K562 (cell line): ENCODE data around the gene PTPN1. TPM values are rescaled to one million over a fixed set of nuclear protein-coding genes. Genes with fewer than 3 reads are reported as not detected.

Source experiments
- ATAC-seq: fragments of 200-7000 bp; cut with Tn5 transposase; 3 replicates; pipeline ENCODE4 v1.9.1; 2020; ENCODE audit warnings: moderate library complexity
- BruUV-seq: library from RNA; stranded (reverse); fragments of 400-500 nt; replicated peaks from 2 replicates; lab custom pipeline; 2021; lab: Mats Ljungman, UMichigan
- CTCF ChIA-PET: fragments of 300-600 bp; formaldehyde crosslinking; extraction: SDS; loops from one replicate; lab custom pipeline; 2021; ENCODE audit warnings: low intra/inter-chr PET ratio; lab: Yijun Ruan, JAX
- POLR2A ChIA-PET: fragments of 300-600, 350-650 bp; sonication (Branson Sonifier 250); formaldehyde crosslinking; extraction: SDS; loops from one replicate; lab custom pipeline; 2021; ENCODE audit warnings: antibody characterized with exemption, inconsistent platforms; lab: Yijun Ruan, JAX
- DNase-seq, 4 experiments: peaks; one replicate each; pipeline versions ENCODE4 v3.0.0 to v3.0.0-alpha.2; 2011 to 2018; ENCODE audit warnings: low spot score in 3 of 4, mixed read lengths in 3 of 4; ENCODE audit errors: extremely low read depth in 1 of 4
- FAIRE-seq: peaks from 2 replicates; lab custom pipeline; 2011; peaks lifted over from hg19 to GRCh38; lab: Jason Lieb, UNC
- H2AFZ ChIP-seq: 2 replicates; pipeline ENCODE4 v1.6.0; 2011; ENCODE audit warnings: low read depth, low read length, control low read depth, inconsistent platforms
- H3K27ac ChIP-seq: fragments of 200-600 bp; 3 replicates; pipeline ENCODE4 v1.8.0; 2011; ENCODE audit warnings: low read depth, mild to moderate bottlenecking, control low read depth, inconsistent platforms, low read length, moderate library complexity, mixed read lengths; ENCODE audit errors: extremely low read depth
- H3K27me3 ChIP-seq, 2 experiments: fragments of 300-600 bp in 1 of 2; 2 replicates in 1 of 2; 3 replicates in 1 of 2; pipeline versions ENCODE4 v1.6.0 to v1.8.0; 2011; ENCODE audit warnings: inconsistent platforms in 2 of 2, low read length in 2 of 2, mild to moderate bottlenecking in 1 of 2, mixed read lengths in 1 of 2, moderate library complexity in 1 of 2; ENCODE audit not compliant: control insufficient read depth in 2 of 2, insufficient read depth in 2 of 2
- H3K36me3 ChIP-seq: fragments of 300-600 bp; 3 replicates; pipeline ENCODE4 v1.8.0; 2011; ENCODE audit warnings: mild to moderate bottlenecking, low read length, inconsistent platforms; ENCODE audit not compliant: control insufficient read depth, insufficient read depth
- H3K4me1 ChIP-seq, 2 experiments: fragments of 200-600 bp in 1 of 2; replicated peaks in 1 of 2; 2 replicates in 1 of 2; 3 replicates in 1 of 2; pipeline versions ENCODE4 v1.5.1 to v1.8.0; 2011; ENCODE audit warnings: inconsistent platforms in 2 of 2, low read length in 2 of 2, mild to moderate bottlenecking in 1 of 2, mixed read lengths in 1 of 2, moderate library complexity in 1 of 2; ENCODE audit not compliant: control insufficient read depth in 2 of 2, insufficient read depth in 2 of 2
- H3K4me2 ChIP-seq: 2 replicates; pipeline ENCODE4 v1.6.1; 2011; ENCODE audit warnings: low read length, control low read depth, inconsistent platforms, mixed read lengths; ENCODE audit not compliant: insufficient read depth
- H3K4me3 ChIP-seq: fragments of 200-600 bp; sonication (generic), shearing (Covaris generic); 2 replicates; pipeline ENCODE4 v1.5.1; 2016; ENCODE audit warnings: control low read depth, inconsistent platforms
- H3K79me2 ChIP-seq: fragments of 200-600 bp; 3 replicates; pipeline ENCODE4 v1.8.0; 2011; ENCODE audit warnings: low read length, inconsistent platforms; ENCODE audit not compliant: control insufficient read depth, insufficient read depth
- H3K9ac ChIP-seq, 2 experiments: 2 replicates each; pipeline versions ENCODE4 v1.6.0 to v1.6.1; 2011; ENCODE audit warnings: low read depth in 2 of 2, low read length in 2 of 2, control low read depth in 1 of 2, inconsistent platforms in 1 of 2, mild to moderate bottlenecking in 1 of 2, mixed read lengths in 1 of 2; ENCODE audit not compliant: insufficient read depth in 1 of 2
- H3K9me1 ChIP-seq: one replicate; pipeline ENCODE4 v1.6.0; 2011; ENCODE audit warnings: inconsistent platforms, mild to moderate bottlenecking, low read length, moderate library complexity; ENCODE audit not compliant: control insufficient read depth, insufficient read depth
- H3K9me3 ChIP-seq: replicated peaks from 2 replicates; pipeline ENCODE4 v1.5.1; 2011; ENCODE audit warnings: low read depth, low read length, inconsistent platforms; ENCODE audit not compliant: control insufficient read depth, insufficient read depth
- H4K20me1 ChIP-seq: replicated peaks from 2 replicates; pipeline ENCODE4 v1.6.1; 2011; ENCODE audit warnings: low read length, inconsistent platforms, mixed read lengths; ENCODE audit not compliant: control insufficient read depth, insufficient read depth
- ARID3A ChIP-seq: IDR thresholded peaks from 2 replicates; pipeline ENCODE4 v1.6.1; 2012; ENCODE audit warnings: low read depth, low read length, improper control_type of control experiment, borderline replicate concordance
- BCOR ChIP-seq: fragments of 450-650 bp; IDR thresholded peaks from 2 replicates; pipeline ENCODE4 v1.6.1; 2016
- CCAR2 ChIP-seq: fragments of 200-400 bp; formaldehyde crosslinking; IDR thresholded peaks from 2 replicates; pipeline ENCODE4 v1.6.1; 2017; ENCODE audit warnings: mild to moderate bottlenecking, low read depth, low read length
- CREB1 ChIP-seq, 2 experiments: sonication (generic) in 1 of 2; formaldehyde crosslinking in 1 of 2; IDR thresholded peaks; 2 replicates each; pipeline versions ENCODE4 v1.6.1 to v1.8.0; 2012 to 2022; ENCODE audit warnings: inconsistent platforms in 1 of 2, mild to moderate bottlenecking in 1 of 2, missing genetic modification reagents in 1 of 2, moderate library complexity in 1 of 2
- CXXC5 ChIP-seq: fragments of 250-450 bp; sonication (Bioruptor Pico); IDR thresholded peaks from 2 replicates; pipeline ENCODE4 v1.8.0; 2022; ENCODE audit warnings: inconsistent platforms, mild to moderate bottlenecking, moderate library complexity
- ELF2 ChIP-seq: fragments of 250-450 bp; sonication (Bioruptor Pico); IDR thresholded peaks from 2 replicates; pipeline ENCODE4 v1.5.0; 2021; ENCODE audit warnings: mild to moderate bottlenecking
- EP300 ChIP-seq: IDR thresholded peaks from 2 replicates; pipeline ENCODE4 v1.6.1; 2012; ENCODE audit warnings: low read length, improper control_type of control experiment
- FOSL1 ChIP-seq: fragments of 200-800 bp; sonication (Bioruptor generic); conservative IDR thresholded peaks from 2 replicates; pipeline ENCODE4 v1.6.1; 2016; ENCODE audit warnings: missing genetic modification characterization, missing compliant biosample characterization
- KLF10 ChIP-seq: fragments of 250-450 bp; sonication (Bioruptor Pico); IDR thresholded peaks from 2 replicates; pipeline ENCODE4 v1.6.1; 2021; ENCODE audit warnings: matching md5 sums
- MEF2A ChIP-seq: IDR thresholded peaks from 2 replicates; pipeline ENCODE4 v1.6.1; 2011; ENCODE audit warnings: low read depth, mild to moderate bottlenecking, low read length, moderate library complexity; ENCODE audit not compliant: control insufficient read depth
- POLR2A ChIP-seq: fragments of 450-650 bp; conservative IDR thresholded peaks from 2 replicates; pipeline ENCODE4 v1.6.1; 2016
- RB1 ChIP-seq: fragments of 450-650 bp; IDR thresholded peaks from 2 replicates; pipeline ENCODE4 v1.6.1; 2017; ENCODE audit warnings: low read depth, mild to moderate bottlenecking
- RBM39 ChIP-seq: fragments of 200-400 bp; formaldehyde crosslinking; optimal IDR thresholded peaks from 2 replicates; pipeline ENCODE3; 2018; ENCODE audit warnings: low read depth, low read length
- RFX1 ChIP-seq: fragments of 450-650 bp; IDR thresholded peaks from 2 replicates; pipeline ENCODE4 v1.6.1; 2016; ENCODE audit warnings: mild to moderate bottlenecking, moderate library complexity
- STAG1 ChIP-seq: sonication (generic); formaldehyde crosslinking; IDR thresholded peaks from 2 replicates; pipeline ENCODE4 v1.5.0; 2020; ENCODE audit warnings: missing genetic modification reagents, borderline replicate concordance
- STAT5B ChIP-seq: fragments of 250-450 bp; sonication (Bioruptor Pico); IDR thresholded peaks from 2 replicates; pipeline ENCODE4 v1.8.0; 2021; ENCODE audit warnings: mild to moderate bottlenecking, inconsistent platforms
- TCF7 ChIP-seq: sonication (generic); IDR thresholded peaks from 2 replicates; pipeline ENCODE4 v1.6.1; 2016; ENCODE audit warnings: antibody characterized with exemption, borderline replicate concordance
- ZFP91 ChIP-seq: sonication (generic); formaldehyde crosslinking; IDR thresholded peaks from 2 replicates; pipeline ENCODE4 v1.8.0; 2022; ENCODE audit warnings: mild to moderate bottlenecking, missing genetic modification reagents
- ZNF165 ChIP-seq: fragments of 250-450 bp; sonication (Bioruptor Pico); IDR thresholded peaks from 2 replicates; pipeline ENCODE4 v1.4.0; 2020; ENCODE audit warnings: borderline replicate concordance
- ZNF583 ChIP-seq: fragments of 250-450 bp; sonication (Bioruptor Pico); IDR thresholded peaks from 2 replicates; pipeline ENCODE4 v1.4.0; 2020
- WGBS: fragments of 100-300 bp; shearing (Covaris generic); methylation state at CpG from one replicate; pipeline ENCODE4 v1.1.6; 2016; ENCODE audit warnings: low coverage, mixed read lengths; ENCODE audit not compliant: insufficient coverage; ENCODE audit errors: missing lambda C conversion rate; 5-methylcytosine and 5-hydroxymethylcytosine counted together
- in situ Hi-C: fragments of 300-500 bp; cut with MboI; formaldehyde crosslinking; loops from 4 replicates; pipeline ENCODE4 v1.15.0; 2018; ENCODE audit warnings: inconsistent platforms, mixed read lengths
- intact Hi-C: fragments of 100-400 bp; cut with micrococcal nuclease; formaldehyde crosslinking; loops from 2 replicates; pipeline ENCODE4 v1.14.2; 2022
- polyA plus RNA-seq, 8 experiments: library from polyadenylated mRNA; depleted of rRNA in 4 of 8; stranded (reverse) in 5 of 8; unstranded in 3 of 8; fragments of >200 nt; fragmentation: Nextera tagmentation in 2 of 8; fragmentation: Illumina TruSeq in 1 of 8; extraction: Ambion mirVana in 2 of 8; extraction: Trizol in 1 of 8; gene quantifications; 2 replicates each; pipeline versions ENCODE4 v1.2.1 to v1.2.3, GENCODE V29; 2011 to 2014; ENCODE audit warnings: inconsistent platforms in 1 of 8, missing spikeins in 1 of 8
- total RNA-seq, 7 experiments: library from RNA; depleted of rRNA in 6 of 7; stranded (reverse); fragments of >200 nt in 6 of 7; fragmentation: Illumina TruSeq in 2 of 7; extraction: Trizol in 2 of 7; gene quantifications; 2 replicates each; pipeline versions ENCODE4 v1.2.1 to v1.2.3, GENCODE V29; 2011 to 2021; ENCODE audit warnings: low replicate concordance in 1 of 7

PTPN1 gene
- total and polyA plus RNA-seq, 9 of the 15 experiments (the other 6 are each of a cell fraction or from before 2014, with no cell fraction given) = 11.0 to 85.3 (median 54.0) TPM

GRCh38 chr20:50625986-50626677 lies 115.9 kb downstream of the PTPN1 start:
- POLR2A ChIA-PET = interaction anchor here (0.6 to 1.3 kb wide), 9 partner anchors 8 to 270 kb away, joined by 3 to 5 read pairs (median 3); no protein-coding TSS in a partner anchor
- no peak overlapping the region for H3K4me2 ChIP-seq
- peaks cover 64% of the 10 kb centered on the region for H3K36me3 ChIP-seq
- no peak overlapping the region for H3K4me3 ChIP-seq
- peak; percentile 19 for FAIRE-seq
- CTCF ChIA-PET = interaction anchor here (0.6 to 2.4 kb wide), 4 partner anchors 118 to 694 kb away, joined by 4 to 20 read pairs (median 10); no protein-coding TSS in a partner anchor
- peak; percentile 68 to 78 (median 73) for DNase-seq
- no TSS peak for BruUV-seq
- ATAC-seq = peak; percentile 91
- peaks cover 0 to 31% of the 10 kb centered on the region in 2 experiments; a peak in 3 of 5 replicates for H3K4me1 ChIP-seq
- no peaks in the 10 kb centered on the region for H3K27me3 ChIP-seq
- H2AFZ ChIP-seq = no peak overlapping the region
- 0 out of 2 replicates have a peak, but pooled peaks cover 7% of the 10 kb centered on the region for H4K20me1 ChIP-seq
- in situ Hi-C loops = no loop called here
- H3K9me1 ChIP-seq = no peaks in the 10 kb centered on the region
- H3K9ac ChIP-seq = 0 out of 4 replicates have a peak overlapping the region, but pooled peaks of 1 of the 2 experiments have one; percentile 21
- H3K79me2 ChIP-seq = 0 out of 3 replicates have a peak, but pooled peaks cover 11% of the 10 kb centered on the region
- H3K9me3 ChIP-seq = no peaks in the 10 kb centered on the region
- intact Hi-C loops = loop anchor here (1.0 to 5.0 kb wide), 3 partner anchors 87 to 161 kb away; no protein-coding TSS in a partner anchor
- WGBS = 46% methylated on average over 15 of the region's 15 CpGs
- H3K27ac ChIP-seq = no peak overlapping the region
- TF ChIP-seq RFX1 = no peak
- TF ChIP-seq ELF2 (CRISPR knock-in tag) = no peak
- TF ChIP-seq RBM39 = no peak
- no peak for TF ChIP-seq CCAR2
- TF ChIP-seq TCF7 = no peak
- no peak for TF ChIP-seq ZNF165 (CRISPR knock-in tag)
- TF ChIP-seq STAG1 (CRISPR knock-in tag) = peak; percentile 86
- no peak for TF ChIP-seq STAT5B (CRISPR knock-in tag)
- TF ChIP-seq CXXC5 (CRISPR knock-in tag) = no peak
- no peak for TF ChIP-seq ZNF583 (CRISPR knock-in tag)
- TF ChIP-seq RB1 = 0 out of 2 replicates have a peak, but pooled peaks have one; percentile 47
- no peak for TF ChIP-seq CREB1 (IDR thresholded peaks at IDR 0.05)
- no peak for TF ChIP-seq CREB1 (CRISPR knock-in tag; IDR thresholded peaks at IDR 0.05)
- no peak for TF ChIP-seq KLF10 (CRISPR knock-in tag)
- TF ChIP-seq ZFP91 = no peak
- TF ChIP-seq EP300 = no peak
- TF ChIP-seq FOSL1 = no peak
- no peak for TF ChIP-seq POLR2A
- TF ChIP-seq MEF2A = peak; percentile 89
- no peak for TF ChIP-seq BCOR
- TF ChIP-seq ARID3A = no peak
